HL-60/S4 (cell line): ENCODE results near the gene FNDC3B.

Source experiments
- in situ Hi-C: fragments of 300-500 bp; cut with MboI; formaldehyde crosslinking; loops from 2 replicates; pipeline ENCODE4 v1.14.3; 2022; ENCODE audit warnings: low sequenced_read_pairs

Gene FNDC3B

GRCh38 chr3:172110127-172110779 is 70.9 kb downstream of the FNDC3B start:
- in situ Hi-C loops, result no loop called here

DNA sequence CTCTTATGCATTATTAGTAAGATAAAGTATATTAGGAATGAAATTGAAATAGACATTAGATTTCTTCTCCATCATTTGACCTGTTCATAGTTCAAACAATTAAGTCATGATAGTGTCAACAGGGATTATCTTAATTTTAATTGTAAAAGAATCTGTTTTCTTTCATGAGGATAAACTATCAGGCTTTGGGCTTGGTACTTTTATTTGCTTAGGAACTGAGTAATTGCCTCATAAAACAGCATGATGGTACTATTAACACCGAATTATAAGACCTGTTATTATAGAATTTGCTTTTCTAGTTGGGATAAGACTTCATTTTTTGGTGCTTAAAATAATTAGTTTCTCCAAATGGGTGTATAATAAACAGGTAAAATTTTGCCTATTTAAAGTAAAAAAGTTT is 71.8 kb downstream of the FNDC3B start:
- in situ Hi-C loops, result no loop called here

GRCh38 chr3:172112078-172112733 is 72.8 kb downstream of the FNDC3B start:
- in situ Hi-C loops, result no loop called here

DNA sequence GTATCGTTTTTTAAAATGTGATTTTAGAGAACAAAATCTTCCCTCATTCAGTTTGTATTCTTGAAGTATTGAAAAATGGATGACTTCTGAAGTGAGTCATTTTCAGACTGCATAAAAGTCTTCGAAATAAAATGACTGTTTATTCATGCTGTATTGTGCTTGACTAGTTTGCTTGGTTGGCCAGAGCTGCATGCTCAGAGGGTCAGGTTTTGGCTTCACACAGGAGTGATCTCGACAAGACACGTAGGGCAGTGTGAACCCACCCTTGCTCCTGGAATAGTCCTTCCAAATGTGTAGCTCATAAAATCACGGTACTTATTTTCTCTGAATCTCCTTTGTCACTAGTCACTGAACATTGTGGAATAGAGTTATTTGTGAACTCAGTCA is 73.3 kb downstream of the FNDC3B start:
- in situ Hi-C loops, result no loop called here

- in situ Hi-C loops, result no loop called here
Observed at GRCh38 chr3:172113710-172114109, 74.3 kb downstream of the FNDC3B start.

DNA sequence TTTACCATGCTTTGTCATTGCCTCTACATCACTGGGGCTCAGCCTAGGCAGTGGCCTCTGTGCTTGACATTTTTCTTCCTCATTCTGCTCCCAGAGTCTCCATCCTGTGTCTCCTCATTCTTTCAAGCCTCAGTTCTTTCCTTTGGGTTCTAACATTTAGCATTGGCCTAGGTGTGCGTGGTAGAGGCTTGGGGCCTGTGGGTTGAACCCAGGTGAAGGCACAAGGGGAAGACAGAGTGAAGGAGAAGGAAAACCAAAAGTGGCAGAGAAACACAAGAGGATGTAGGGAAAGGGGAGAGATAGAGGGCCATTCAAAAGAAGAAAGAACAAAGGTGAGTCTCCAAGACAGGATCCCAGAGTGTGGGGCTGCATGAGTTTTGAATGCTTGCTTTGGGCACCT is 75.7 kb downstream of the FNDC3B start:
- in situ Hi-C loops, result no loop called here

GRCh38 chr3:172115787-172116186 is 76.4 kb downstream of the FNDC3B start:
- in situ Hi-C loops, result no loop called here

DNA sequence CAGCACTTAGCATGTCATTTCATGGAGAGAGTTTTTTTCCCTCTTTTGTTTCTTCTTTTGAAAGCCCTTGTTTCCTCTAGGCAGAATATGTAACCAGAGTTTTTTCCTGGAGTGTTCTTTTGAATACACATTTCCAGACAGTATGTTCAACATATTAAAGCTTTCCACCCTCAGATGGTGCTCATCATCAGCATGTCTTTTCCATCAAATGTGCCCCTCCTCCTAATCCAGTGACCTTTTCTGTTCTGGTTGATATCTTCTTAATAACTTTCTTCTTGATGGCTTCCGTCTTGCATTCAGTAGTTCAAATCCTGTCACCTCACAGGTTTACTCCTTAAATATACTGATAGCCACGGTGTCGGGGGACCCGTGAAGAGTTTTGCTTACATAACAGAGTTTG is 78.6 kb downstream of the FNDC3B start:
- in situ Hi-C loops, result no loop called here

GRCh38 chr3:172119266-172119969 is 80.0 kb downstream of the FNDC3B start:
- in situ Hi-C loops, result no loop called here

DNA sequence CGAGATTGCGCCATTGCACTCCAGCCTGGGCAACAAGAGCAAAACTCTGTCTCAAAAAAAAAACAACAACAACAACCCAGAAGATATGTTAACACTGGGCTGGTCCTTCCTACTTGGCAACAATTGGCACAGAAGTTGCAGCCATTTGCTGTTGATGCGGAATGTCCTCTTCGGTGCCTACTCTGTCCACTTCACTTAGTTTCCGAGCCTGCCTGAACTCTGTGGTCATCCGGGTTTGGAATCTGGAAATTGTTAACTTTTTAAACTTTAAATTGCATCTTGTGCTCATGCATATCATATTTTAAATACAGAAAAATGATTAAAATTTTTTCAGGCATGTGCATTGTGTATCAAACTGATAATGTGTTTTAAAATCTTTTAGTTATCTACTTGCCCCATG is 81.5 kb downstream of the FNDC3B start:
- in situ Hi-C loops, result no loop called here

DNA sequence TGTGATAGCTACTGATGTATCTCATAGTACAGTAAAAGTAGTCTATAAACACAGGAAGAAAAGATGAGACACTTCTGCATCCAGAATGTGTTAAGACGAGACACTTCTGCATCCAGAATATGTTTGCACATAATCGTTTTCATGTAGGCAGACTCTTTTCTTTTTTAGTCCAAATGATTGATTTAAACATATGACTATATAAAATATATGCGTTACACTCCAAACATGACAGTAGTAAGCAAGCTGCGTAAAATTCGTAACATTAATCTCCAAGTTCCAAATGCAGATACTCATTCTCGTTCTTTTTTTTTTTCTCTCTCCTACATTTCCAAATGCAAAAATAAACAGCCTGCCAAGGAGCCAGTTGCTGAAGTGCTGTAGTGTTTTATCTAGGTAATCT is 82.6 kb downstream of the FNDC3B start:
- in situ Hi-C loops, result no loop called here

DNA sequence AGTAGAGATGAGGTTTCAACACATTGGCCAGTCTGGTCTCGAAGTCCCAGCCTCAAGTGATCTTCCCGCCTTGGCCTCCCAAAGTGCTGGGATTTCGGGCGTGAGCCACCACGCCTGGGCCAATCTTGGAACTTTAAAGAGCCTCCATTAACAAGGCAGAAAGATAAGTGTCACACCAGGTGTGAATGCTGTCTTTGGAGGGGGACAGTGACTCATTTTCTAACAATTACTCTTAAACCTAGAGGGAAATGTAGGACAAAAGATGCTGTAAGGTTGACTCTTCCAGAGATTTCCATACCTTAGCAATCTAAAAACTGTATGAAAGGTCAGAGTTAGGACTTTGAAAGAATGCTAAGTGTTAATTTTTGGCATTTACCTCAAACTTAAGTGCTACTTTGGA is 84.9 kb downstream of the FNDC3B start:
- in situ Hi-C loops, result no loop called here

DNA sequence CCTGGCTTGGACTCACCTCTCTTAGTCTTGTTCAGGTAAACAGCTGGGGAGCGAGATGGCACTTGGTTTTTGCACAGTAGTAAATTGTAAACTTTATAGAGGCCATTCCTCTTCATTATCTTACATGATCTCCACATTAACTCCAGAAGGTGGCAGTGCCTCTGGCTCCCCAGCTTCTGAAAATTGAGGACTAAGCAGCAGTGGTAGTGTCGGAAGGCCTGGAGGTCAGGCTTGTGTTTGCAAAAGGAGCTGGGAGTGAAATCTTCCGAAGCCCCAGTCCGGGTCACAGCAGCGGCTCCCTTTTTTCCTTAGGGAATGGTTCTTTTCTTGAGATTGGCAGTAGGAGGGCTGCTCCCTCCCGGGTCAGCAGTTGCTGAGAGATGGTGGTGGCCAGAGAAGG is 85.7 kb downstream of the FNDC3B start:
- in situ Hi-C loops, result no loop called here

GRCh38 chr3:172125963-172126457 is 86.6 kb downstream of the FNDC3B start:
- in situ Hi-C loops, result no loop called here

GRCh38 chr3:172126741-172127140 is 87.4 kb downstream of the FNDC3B start:
- in situ Hi-C loops, result no loop called here

GRCh38 chr3:172127141-172127540 is 87.8 kb downstream of the FNDC3B start:
- in situ Hi-C loops, result no loop called here

GRCh38 chr3:172127929-172128580 is 88.7 kb downstream of the FNDC3B start:
- in situ Hi-C loops, result no loop called here

DNA sequence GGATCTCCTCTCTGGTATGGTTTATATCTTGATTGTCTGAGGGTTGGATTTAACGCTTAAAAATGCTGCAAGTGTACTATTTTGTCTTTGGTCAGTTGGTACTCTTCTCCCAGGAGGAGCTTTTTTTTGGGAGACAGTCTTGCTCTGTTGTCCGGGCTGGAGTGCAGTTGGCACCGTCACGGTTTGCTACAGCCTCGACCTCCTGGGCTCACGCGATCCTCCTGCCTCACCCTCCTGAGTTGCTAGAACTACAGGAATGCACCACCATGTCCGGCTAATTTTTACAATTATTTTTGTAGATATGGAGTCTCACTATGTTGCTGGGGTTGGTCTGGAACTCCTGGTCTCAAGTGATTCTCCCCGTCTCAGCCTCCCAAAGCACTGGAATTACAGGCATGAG is 89.5 kb downstream of the FNDC3B start:
- in situ Hi-C loops, result no loop called here

DNA sequence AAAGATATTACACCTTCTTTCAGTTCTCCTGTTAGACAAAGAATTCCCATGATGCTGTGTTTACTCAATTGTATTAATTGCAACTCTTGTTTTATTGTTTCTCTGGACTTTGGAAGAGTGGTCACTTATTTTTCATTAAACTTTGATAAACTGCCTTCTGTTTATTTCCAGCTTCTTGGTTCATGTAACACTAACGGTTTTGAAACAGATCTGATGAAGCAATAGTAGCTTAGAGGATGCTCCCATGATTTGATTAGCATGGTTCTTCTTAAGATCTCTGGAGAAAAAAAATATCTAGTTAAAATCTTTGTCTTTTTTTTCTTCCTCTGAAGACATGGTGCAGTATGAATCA is 90.1 kb downstream of the FNDC3B start:
- in situ Hi-C loops, result no loop called here

DNA sequence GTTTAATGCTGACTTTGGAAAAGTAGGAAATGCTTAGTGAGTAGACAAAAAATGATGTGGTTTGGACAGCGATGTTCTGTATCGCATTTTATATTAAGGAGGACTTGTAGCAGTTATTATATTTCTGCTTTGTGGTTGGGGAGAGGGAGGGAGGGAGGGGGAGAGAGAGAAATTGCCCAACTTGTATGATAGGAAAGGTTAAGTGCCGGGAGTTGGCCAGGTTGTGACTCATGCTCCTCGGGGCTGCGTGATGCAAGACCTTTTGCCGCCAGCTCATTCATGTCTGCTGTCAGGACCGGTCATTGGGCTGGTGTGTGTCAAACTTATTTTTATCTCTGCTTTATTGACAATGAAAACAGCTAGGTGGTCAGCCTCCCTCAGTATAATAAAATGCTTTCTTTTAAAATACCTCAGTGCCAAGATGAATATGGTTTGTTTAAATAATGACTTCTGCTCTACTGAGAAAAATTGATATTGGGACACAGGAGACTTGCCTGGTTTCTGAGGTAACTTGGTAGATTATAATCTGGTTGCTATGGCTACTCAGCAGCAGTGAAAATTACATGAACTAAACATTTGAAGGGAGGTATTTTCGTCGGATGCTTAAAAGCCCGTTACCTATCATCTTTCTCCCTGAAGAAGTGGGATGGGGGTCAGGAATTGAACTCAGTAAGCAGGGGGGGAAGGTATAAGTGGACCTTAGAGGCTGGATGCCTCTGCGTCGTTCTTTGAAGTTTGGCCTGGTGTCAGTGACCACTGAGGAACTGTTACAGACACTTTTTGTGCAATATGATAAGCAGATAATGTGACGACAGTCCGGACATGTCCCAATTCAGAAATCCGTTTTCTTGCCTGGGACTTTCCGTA is 90.7 kb downstream of the FNDC3B start:
- in situ Hi-C loops, result no loop called here

DNA sequence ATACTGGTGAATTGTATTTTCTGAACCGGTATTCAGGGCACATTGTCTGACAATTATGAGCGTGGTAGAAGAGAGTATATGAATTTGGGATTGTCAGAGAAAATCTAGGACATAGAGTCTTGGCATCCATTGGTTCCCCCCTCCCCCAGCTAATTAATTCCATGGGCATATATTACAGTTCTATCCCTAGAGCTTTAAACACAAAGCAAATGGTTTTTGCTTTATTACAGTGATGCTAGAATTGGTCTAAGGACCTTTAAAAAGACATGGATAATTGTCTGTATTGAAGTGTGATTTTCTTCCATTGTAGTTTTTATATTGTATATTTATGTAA is 91.3 kb downstream of the FNDC3B start:
- in situ Hi-C loops, result no loop called here
